Ishikawa (cell line): Measurements from ENCODE around the gene OGFR.

ENCODE experiments used
- CEBPB ChIP-seq: IDR thresholded peaks from 2 replicates; pipeline ENCODE4 v1.6.1; 2012
- CREB1 ChIP-seq: IDR thresholded peaks from 2 replicates; pipeline ENCODE4 v1.6.1; 2012; ENCODE audit warnings: low read depth
- EGR1 ChIP-seq: IDR thresholded peaks from 2 replicates; pipeline ENCODE4 v1.6.1; 2012
- EP300 ChIP-seq: IDR thresholded peaks from 2 replicates; pipeline ENCODE4 v1.6.1; 2012; ENCODE audit warnings: borderline replicate concordance
- FOXM1 ChIP-seq: IDR thresholded peaks from 2 replicates; pipeline ENCODE4 v1.6.1; 2012; ENCODE audit warnings: low read depth, borderline replicate concordance
- MAX ChIP-seq: IDR thresholded peaks from 2 replicates; pipeline ENCODE4 v1.6.1; 2012
- NFIC ChIP-seq: IDR thresholded peaks from 2 replicates; pipeline ENCODE4 v1.6.1; 2012
- RAD21 ChIP-seq: IDR thresholded peaks from 2 replicates; pipeline ENCODE4 v1.6.1; 2012; ENCODE audit warnings: low read depth
- REST ChIP-seq: IDR thresholded peaks from 2 replicates; pipeline ENCODE4 v1.6.1; 2012; ENCODE audit warnings: low read depth, mild to moderate bottlenecking
- TAF1 ChIP-seq: IDR thresholded peaks from 2 replicates; pipeline ENCODE4 v1.6.1; 2012; ENCODE audit warnings: low read depth, mild to moderate bottlenecking
- TCF12 ChIP-seq: IDR thresholded peaks from 2 replicates; pipeline ENCODE4 v1.6.1; 2012; ENCODE audit warnings: low read depth
- TEAD4 ChIP-seq: IDR thresholded peaks from 2 replicates; pipeline ENCODE4 v1.6.1; 2012
- YY1 ChIP-seq: IDR thresholded peaks from 2 replicates; pipeline ENCODE4 v1.6.1; 2012; ENCODE audit warnings: low read depth
- ZBTB7A ChIP-seq: IDR thresholded peaks from 2 replicates; pipeline ENCODE4 v1.6.1; 2012; ENCODE audit warnings: low read depth
- TF ChIP-seq, protein P1 (sequence below): IDR thresholded peaks from 2 replicates; pipeline ENCODE4 v1.6.1; 2012

Gene OGFR

DNA sequence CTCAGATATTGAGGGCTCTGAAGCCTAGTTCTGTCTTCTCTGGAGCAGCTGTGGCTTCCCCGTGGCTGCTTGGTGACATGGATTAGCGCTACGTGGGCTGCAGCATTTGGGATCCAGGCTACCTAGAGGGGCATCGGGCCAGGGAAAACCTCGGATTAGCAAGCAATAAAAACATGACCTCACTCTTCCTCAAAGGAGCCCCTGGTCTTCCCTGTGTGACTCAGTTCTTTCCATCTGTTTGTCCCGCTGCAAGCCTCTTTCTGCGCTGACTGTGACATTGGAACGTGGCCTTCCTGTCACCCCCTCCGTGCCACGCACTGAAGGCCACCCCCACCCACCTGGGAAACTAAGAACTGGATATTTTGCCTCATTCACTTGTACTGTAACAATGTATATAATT is 4.8 kb upstream of the OGFR start:
- no peak for TF ChIP-seq TCF12

- TF ChIP-seq CREB1 (no peak), NFIC (no peak), YY1 (no peak), TCF12 (no peak), CEBPB (no peak)
Observed at GRCh38 chr20:62800314-62801259, 4.0 kb upstream of the OGFR start.

- TF ChIP-seq FOXM1 (no peak), EGR1 (no peak), CREB1 (no peak)
Observed at GRCh38 chr20:62801284-62802010, 3.2 kb upstream of the OGFR start.

- TF ChIP-seq RAD21 (no peak), REST (no peak), YY1 (no peak), TEAD4 (no peak), MAX (no peak), CREB1 (no peak)
Observed at GRCh38 chr20:62802026-62802712, 2.5 kb upstream of the OGFR start.

- no peak for TF ChIP-seq CREB1
- TF ChIP-seq CEBPB = no peak
- no peak for TF ChIP-seq YY1
- no peak for TF ChIP-seq REST
- TF ChIP-seq TAF1 = no peak
- no peak for TF ChIP-seq FOXM1
- TF ChIP-seq RAD21 = no peak
- TF ChIP-seq EP300 = no peak
- TF ChIP-seq, protein P1, sequence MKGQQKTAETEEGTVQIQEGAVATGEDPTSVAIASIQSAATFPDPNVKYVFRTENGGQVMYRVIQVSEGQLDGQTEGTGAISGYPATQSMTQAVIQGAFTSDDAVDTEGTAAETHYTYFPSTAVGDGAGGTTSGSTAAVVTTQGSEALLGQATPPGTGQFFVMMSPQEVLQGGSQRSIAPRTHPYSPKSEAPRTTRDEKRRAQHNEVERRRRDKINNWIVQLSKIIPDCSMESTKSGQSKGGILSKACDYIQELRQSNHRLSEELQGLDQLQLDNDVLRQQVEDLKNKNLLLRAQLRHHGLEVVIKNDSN = no peak
Observed at GRCh38 chr20:62804021-62804626, 511 bp upstream of the OGFR start.

DNA sequence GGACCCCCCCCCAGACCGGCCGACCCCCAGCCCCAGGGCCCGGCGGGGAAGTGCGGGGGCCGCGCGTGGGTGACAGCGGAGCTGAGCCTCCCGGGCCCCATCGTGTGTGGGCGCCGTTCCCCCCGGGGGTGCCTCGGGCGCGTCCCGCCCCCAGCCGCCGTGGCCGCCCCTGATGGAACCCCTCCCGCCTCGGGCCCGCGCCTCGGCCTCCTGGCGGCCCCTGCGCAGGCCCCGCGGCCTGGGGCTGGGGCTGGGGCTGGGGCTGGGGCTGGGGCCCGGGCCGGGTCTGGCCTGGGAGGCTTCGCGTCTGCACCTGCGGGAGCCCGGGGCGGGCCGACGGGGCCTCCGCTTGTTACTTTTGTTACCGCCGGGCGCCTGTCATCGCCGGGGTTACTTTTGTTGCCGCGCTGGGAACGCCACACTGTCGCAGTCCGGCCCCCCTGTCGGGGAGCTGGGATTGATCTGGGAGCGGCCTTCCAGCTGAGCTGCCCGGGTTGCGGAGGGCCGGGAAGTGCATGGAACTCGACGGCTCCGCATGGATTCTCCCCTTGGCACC is 598 bp downstream of the OGFR start:
- TF ChIP-seq TCF12 = no peak
- no peak for TF ChIP-seq CREB1
- no peak for TF ChIP-seq MAX
- no peak for TF ChIP-seq TAF1
- no peak; the same call in 1 of the 2 replicates for TF ChIP-seq TEAD4
- TF ChIP-seq EGR1 = no peak
- no peak for TF ChIP-seq ZBTB7A
- TF ChIP-seq REST = no peak
- TF ChIP-seq EP300 = no peak
- TF ChIP-seq YY1 = no peak
- no peak for TF ChIP-seq NFIC
- no peak for TF ChIP-seq CEBPB
- TF ChIP-seq FOXM1 = no peak
- TF ChIP-seq, protein P1 = no peak
- TF ChIP-seq RAD21 = no peak
